ENCODE measurements around the gene APBB1IP.
"Not testable (repeated sequence)": the region's sequence is repeated elsewhere in the genome, so short reads cannot be mapped to it uniquely, and the experiment has no call there.

Gene APBB1IP

GRCh38 chr10:26567351-26567721 is 129.2 kb downstream of the APBB1IP start:
- DNase-seq, result no peak

- no peak for DNase-seq
Observed at GRCh38 chr10:26571655-26572054, 133.5 kb downstream of the APBB1IP start.

- DNase-seq, result no peak
Observed at GRCh38 chr10:26573674-26574073, 135.5 kb downstream of the APBB1IP start.

GRCh38 chr10:26574783-26575182 is 136.6 kb downstream of the APBB1IP start:
- DNase-seq, result no peak

GRCh38 chr10:26578371-26578770 is 140.2 kb downstream of the APBB1IP start:
- not testable (repeated sequence) for DNase-seq

GRCh38 chr10:26579256-26580063 is 141.3 kb downstream of the APBB1IP start:
- DNase-seq, result no peak

GRCh38 chr10:26586211-26586610 is 148.1 kb downstream of the APBB1IP start:
- DNase-seq, result no peak

GRCh38 chr10:26588611-26589010 is 150.5 kb downstream of the APBB1IP start:
- no peak for DNase-seq

- not testable (repeated sequence) for DNase-seq
Observed at GRCh38 chr10:26589813-26590212, 151.7 kb downstream of the APBB1IP start.

- DNase-seq, result no peak
Observed at GRCh38 chr10:26593896-26594295, 155.8 kb downstream of the APBB1IP start.

- DNase-seq, result not testable (repeated sequence)
Observed at GRCh38 chr10:26603283-26603682, 165.1 kb downstream of the APBB1IP start.

- DNase-seq, result not testable (repeated sequence)
Observed at GRCh38 chr10:26604320-26605093, 166.4 kb downstream of the APBB1IP start.

GRCh38 chr10:26606389-26606877 is 168.3 kb downstream of the APBB1IP start:
- not testable (repeated sequence) for DNase-seq

GRCh38 chr10:26612151-26612915 is 174.2 kb downstream of the APBB1IP start:
- DNase-seq, result no peak

All from left hindlimb (tissue), 1 donor.